Caco-2 (cell line): ENCODE data around the gene SIGLECL1. TPM values are rescaled to one million over a fixed set of nuclear protein-coding genes. Genes with fewer than 3 reads are reported as not detected.

Experiments used
- BruUV-seq: library from RNA; stranded (reverse); fragments of 400-500 nt; replicated peaks from 2 replicates; lab custom pipeline; 2021; lab: Mats Ljungman, UMichigan
- CTCF ChIA-PET: fragments of 300-600 bp; sonication (Branson Sonifier 250); formaldehyde crosslinking; loops from one replicate; lab custom pipeline; 2022; ENCODE audit warnings: antibody characterized with exemption; lab: Charles Lee
- POLR2A ChIA-PET: fragments of 300-600 bp; sonication (Branson Sonifier 250); formaldehyde crosslinking; loops from one replicate; lab custom pipeline; 2022; ENCODE audit warnings: antibody characterized with exemption; lab: Charles Lee
- DNase-seq, 2 experiments: peaks; one replicate each; pipeline versions ENCODE4 v3.0.0 to v3.0.0-alpha.2; 2020 to 2022
- H3K27me3 ChIP-seq: replicated peaks from 2 replicates; pipeline ENCODE4 v1.6.0; 2011; ENCODE audit warnings: low read length; ENCODE audit not compliant: control insufficient read depth, insufficient read depth
- H3K36me3 ChIP-seq: 2 replicates; pipeline ENCODE4 v1.5.1; 2011; ENCODE audit warnings: low read length; ENCODE audit not compliant: control insufficient read depth, insufficient read depth
- H3K4me1 ChIP-seq: fragments of 250-450 bp; sonication (Bioruptor Pico); 2 replicates; pipeline ENCODE4 v1.5.1; 2020; ENCODE audit warnings: mild to moderate bottlenecking
- H3K4me3 ChIP-seq: 2 replicates; pipeline ENCODE4 v1.5.1; 2011; ENCODE audit warnings: low read depth, mild to moderate bottlenecking, control low read depth, low read length
- H3K9me3 ChIP-seq: fragments of 250-450 bp; sonication (Bioruptor Pico); 2 replicates; pipeline ENCODE4 v1.5.1; 2020; ENCODE audit warnings: mild to moderate bottlenecking, moderate library complexity
- H3K27ac Mint-ChIP-seq: one replicate; pipeline ENCODE4 v1.8.0; 2022; ENCODE audit warnings: mixed read lengths; ENCODE audit not compliant: unreplicated experiment
- H3K27me3 Mint-ChIP-seq: one replicate; pipeline ENCODE4 v1.8.0; 2022; ENCODE audit warnings: mixed read lengths; ENCODE audit not compliant: insufficient read depth, unreplicated experiment
- H3K36me3 Mint-ChIP-seq: one replicate; pipeline ENCODE4 v1.8.0; 2022; ENCODE audit warnings: mild to moderate bottlenecking, mixed read lengths; ENCODE audit not compliant: insufficient read depth, unreplicated experiment
- H3K4me1 Mint-ChIP-seq: one replicate; pipeline ENCODE4 v1.8.0; 2022; ENCODE audit warnings: low read depth, mixed read lengths; ENCODE audit not compliant: unreplicated experiment
- H3K4me3 Mint-ChIP-seq: one replicate; pipeline ENCODE4 v1.8.0; 2022; ENCODE audit warnings: mild to moderate bottlenecking, moderate library complexity, mixed read lengths; ENCODE audit not compliant: unreplicated experiment
- H3K9me3 Mint-ChIP-seq: one replicate; pipeline ENCODE4 v1.8.0; 2022; ENCODE audit warnings: mixed read lengths; ENCODE audit not compliant: unreplicated experiment
- CTCF ChIP-seq, 2 experiments: fragments of 200-600 bp in 1 of 2; IDR thresholded peaks; 1 replicate in 1 of 2; 2 replicates in 1 of 2; pipeline versions ENCODE4 v1.5.1 to v1.8.0; 2011 to 2022; ENCODE audit warnings: antibody characterized with exemption in 1 of 2, control low read depth in 1 of 2, inconsistent platforms in 1 of 2, low read depth in 1 of 2, low read length in 1 of 2, mild to moderate bottlenecking in 1 of 2, moderate library complexity in 1 of 2; ENCODE audit not compliant: insufficient read depth in 1 of 2, severe bottlenecking in 1 of 2, unreplicated experiment in 1 of 2
- intact Hi-C: fragments of 100-400 bp; cut with micrococcal nuclease; formaldehyde crosslinking; loops from one replicate; pipeline ENCODE4 v1.10.0; 2022; ENCODE audit not compliant: unreplicated experiment
- total RNA-seq: library from RNA; stranded (reverse); gene quantifications from 2 replicates; pipeline ENCODE4 v1.2.3, GENCODE V29; 2022

SIGLECL1 gene
- total RNA-seq, 1 experiment from 2014 or later, result not detected

GRCh38 chr19:51293571-51294210, 42.8 kb downstream of the SIGLECL1 start:
- Mint-ChIP-seq H3K36me3 (no peaks in the 10 kb centered on the region), H3K4me1 (no peaks in the 10 kb centered on the region), H3K27me3 (peaks cover 5% of the 10 kb centered on the region), H3K9me3 (no peaks in the 10 kb centered on the region), H3K4me3 (no peak overlapping the region), H3K27ac (no peak overlapping the region)
- BruUV-seq, result no TSS peak
- Histone ChIP-seq H3K4me1 (no peaks in the 10 kb centered on the region), H3K36me3 (no peaks in the 10 kb centered on the region), H3K4me3 (no peak overlapping the region), H3K27me3 (no peaks in the 10 kb centered on the region), H3K9me3 (no peaks in the 10 kb centered on the region)
- intact Hi-C loops, result no loop called here
- CTCF ChIA-PET, result interaction anchor here (0.9 kb wide), 1 partner anchor 46 kb away, joined by 3 read pairs; no protein-coding TSS in a partner anchor
- no peak for DNase-seq
- TF ChIP-seq CTCF (IDR thresholded peaks at IDR 0.05; ENCODE audit: insufficient read depth in 1 of 2, low read depth in 1 of 2, low read length in 1 of 2, severe bottlenecking in 1 of 2, unreplicated experiment in 1 of 2), result no peak
- POLR2A ChIA-PET, result no interaction called here

GRCh38 chr19:51294211-51294976, 43.5 kb downstream of the SIGLECL1 start:
- intact Hi-C loops, result no loop called here
- peaks cover 5% of the 10 kb centered on the region for H3K27me3 Mint-ChIP-seq
- Histone ChIP-seq H3K4me3 (no peak overlapping the region), H3K4me1 (no peaks in the 10 kb centered on the region), H3K36me3 (no peaks in the 10 kb centered on the region), H3K27me3 (no peaks in the 10 kb centered on the region), H3K9me3 (no peaks in the 10 kb centered on the region)
- no TSS peak for BruUV-seq
- ChIA-PET CTCF (interaction anchor here (0.9 kb wide), 1 partner anchor 46 kb away, joined by 3 read pairs; no protein-coding TSS in a partner anchor), POLR2A (no interaction called here)
- DNase-seq, result no peak
- H3K4me1 Mint-ChIP-seq, result no peaks in the 10 kb centered on the region
- no peaks in the 10 kb centered on the region for H3K9me3 Mint-ChIP-seq
- H3K36me3 Mint-ChIP-seq, result no peaks in the 10 kb centered on the region
- TF ChIP-seq CTCF (IDR thresholded peaks at IDR 0.05; ENCODE audit: insufficient read depth in 1 of 2, low read depth in 1 of 2, low read length in 1 of 2, severe bottlenecking in 1 of 2, unreplicated experiment in 1 of 2), result no peak
- no peak overlapping the region for H3K27ac Mint-ChIP-seq
- no peak overlapping the region for H3K4me3 Mint-ChIP-seq

GRCh38 chr19:51294977-51295375, 44.1 kb downstream of the SIGLECL1 start:
- no peaks in the 10 kb centered on the region for H3K4me1 Mint-ChIP-seq

More at GRCh38 chr19:51294977-51295375, 44.1 kb downstream of the SIGLECL1 start:
- TF ChIP-seq CTCF (IDR thresholded peaks at IDR 0.05; ENCODE audit: insufficient read depth in 1 of 2, low read depth in 1 of 2, low read length in 1 of 2, severe bottlenecking in 1 of 2, unreplicated experiment in 1 of 2), result no peak
- BruUV-seq, result no TSS peak
- Histone ChIP-seq H3K36me3 (no peaks in the 10 kb centered on the region), H3K9me3 (no peaks in the 10 kb centered on the region), H3K4me3 (no peak overlapping the region), H3K4me1 (no peaks in the 10 kb centered on the region), H3K27me3 (no peaks in the 10 kb centered on the region)
- Mint-ChIP-seq H3K27me3 (peaks cover 5% of the 10 kb centered on the region), H3K9me3 (no peaks in the 10 kb centered on the region), H3K36me3 (no peaks in the 10 kb centered on the region), H3K4me3 (no peak overlapping the region), H3K27ac (no peak overlapping the region)
- ChIA-PET CTCF (no interaction called here), POLR2A (no interaction called here)
- intact Hi-C loops, result no loop called here
- no peak for DNase-seq
